Esophagus muscularis mucosa (tissue), 3 donors: ENCODE results near the gene CD82.

Source experiments
- CTCF ChIP-seq, 3 experiments: fragments of 200-600 bp in 2 of 3; fragments of 450-650 bp in 1 of 3; sonication (generic) in 2 of 3; IDR thresholded peaks; one replicate each; pipeline ENCODE4 v1.5.1; 2017 to 2019; ENCODE audit warnings: antibody characterized with exemption in 3 of 3, mild to moderate bottlenecking in 2 of 3, moderate library complexity in 1 of 3
- POLR2A ChIP-seq: fragments of 450-650 bp; IDR thresholded peaks from one replicate; pipeline ENCODE4 v1.6.1; 2017; ENCODE audit warnings: antibody characterized with exemption, moderate library complexity, mild to moderate bottlenecking, low read depth
- POLR2AphosphoS5 ChIP-seq, 2 donors: sonication (generic); formaldehyde crosslinking; IDR thresholded peaks; one replicate each; pipeline ENCODE4 v1.6.1; 2017; ENCODE audit warnings: antibody characterized with exemption in 2 of 2

DNA sequence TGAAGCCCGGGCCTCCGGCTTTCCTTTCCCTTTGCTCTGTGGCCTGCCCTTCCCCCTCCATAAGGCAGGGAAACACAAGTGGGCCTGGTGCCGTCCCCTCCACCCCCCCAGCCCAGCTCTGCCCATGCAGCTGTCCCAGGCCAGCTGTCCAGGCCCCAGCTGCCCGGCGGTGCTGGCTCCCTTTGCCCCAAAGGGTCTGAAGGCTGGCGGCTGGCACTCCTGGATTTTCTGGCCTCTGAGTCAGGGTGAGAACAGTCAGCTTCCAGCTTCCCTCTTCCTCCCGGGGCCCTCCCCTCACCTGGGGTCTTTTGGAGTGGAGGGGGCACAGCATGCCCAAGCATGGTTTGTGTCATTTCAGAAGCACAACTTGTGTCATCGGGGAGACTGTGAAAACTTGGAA, 27.8 kb downstream of the CD82 start:
- TF ChIP-seq CTCF (IDR thresholded peaks at IDR 0.05) (no peak), POLR2A (no peak), POLR2AphosphoS5 (IDR thresholded peaks at IDR 0.05) (no peak)
